K562 (cell line): ENCODE measurements around the gene TLCD1. TPM values are rescaled to one million over a fixed set of nuclear protein-coding genes. Genes with fewer than 3 reads are reported as not detected.

ENCODE experiments used
- ADNP ChIP-seq: fragments of 200-800 bp; sonication (Bioruptor generic); IDR thresholded peaks from 2 replicates; pipeline ENCODE4 v1.6.1; 2016; ENCODE audit warnings: missing genetic modification characterization, missing compliant biosample characterization
- ASH1L ChIP-seq: fragments of 450-650 bp; IDR thresholded peaks from 2 replicates; pipeline ENCODE4 v1.6.1; 2018; ENCODE audit warnings: borderline replicate concordance, mild to moderate bottlenecking, low read depth; ENCODE audit not compliant: partially characterized antibody
- BRD9 ChIP-seq: fragments of 450-650 bp; IDR thresholded peaks from 2 replicates; pipeline ENCODE4 v1.6.1; 2018; ENCODE audit warnings: low read depth; ENCODE audit not compliant: partially characterized antibody
- CBX3 ChIP-seq, 2 experiments: IDR thresholded peaks; 1 replicate in 1 of 2; 2 replicates in 1 of 2; pipeline ENCODE4 v1.6.1; 2012; ENCODE audit warnings: inconsistent platforms in 2 of 2, low read length in 2 of 2, borderline replicate concordance in 1 of 2, control low read depth in 1 of 2
- CREB1 ChIP-seq, 2 experiments: sonication (generic) in 1 of 2; formaldehyde crosslinking in 1 of 2; IDR thresholded peaks; 2 replicates each; pipeline versions ENCODE4 v1.6.1 to v1.8.0; 2012 to 2022; ENCODE audit warnings: inconsistent platforms in 1 of 2, mild to moderate bottlenecking in 1 of 2, missing genetic modification reagents in 1 of 2, moderate library complexity in 1 of 2
- ESRRA ChIP-seq: fragments of 450-650 bp; IDR thresholded peaks from 2 replicates; pipeline ENCODE4 v1.6.1; 2014; ENCODE audit warnings: low read depth, mild to moderate bottlenecking, moderate library complexity, borderline replicate concordance
- FOXM1 ChIP-seq, 2 experiments: fragments of 450-650 bp in 1 of 2; sonication (generic) in 1 of 2; formaldehyde crosslinking in 1 of 2; IDR thresholded peaks; 2 replicates each; pipeline versions ENCODE4 v1.6.1 to v1.9.0; 2017 to 2022; ENCODE audit warnings: low read depth in 2 of 2, mild to moderate bottlenecking in 2 of 2, missing genetic modification reagents in 1 of 2, moderate library complexity in 1 of 2
- HEY1 ChIP-seq: fragments of 250-450 bp; sonication (Bioruptor Pico); IDR thresholded peaks from 2 replicates; pipeline ENCODE4 v1.5.0; 2020; ENCODE audit warnings: mild to moderate bottlenecking, moderate library complexity, borderline replicate concordance
- KDM1A ChIP-seq, 2 experiments: fragments of 450-650 bp; IDR thresholded peaks; 2 replicates each; pipeline ENCODE4 v1.6.1; 2016; ENCODE audit warnings: mild to moderate bottlenecking in 2 of 2
- KLF1 ChIP-seq: fragments of 450-650 bp; IDR thresholded peaks from 2 replicates; pipeline ENCODE4 v1.6.1; 2016; ENCODE audit warnings: missing genetic modification characterization, missing compliant biosample characterization
- MTA2 ChIP-seq: fragments of 450-650 bp; IDR thresholded peaks from 2 replicates; pipeline ENCODE4 v1.6.1; 2016; ENCODE audit warnings: low read depth
- NFIX ChIP-seq: fragments of 250-450 bp; sonication (Bioruptor Pico); IDR thresholded peaks from 2 replicates; pipeline ENCODE4 v1.4.0; 2020; ENCODE audit warnings: low read depth, mild to moderate bottlenecking, moderate library complexity
- OTX1 ChIP-seq: fragments of 450-650 bp; formaldehyde crosslinking; IDR thresholded peaks from 2 replicates; pipeline ENCODE4 v1.4.0; 2022; ENCODE audit warnings: mild to moderate bottlenecking
- PATZ1 ChIP-seq: fragments of 250-450 bp; sonication (Bioruptor Pico); IDR thresholded peaks from 2 replicates; pipeline ENCODE4 v1.5.0; 2020; ENCODE audit warnings: mild to moderate bottlenecking, borderline replicate concordance
- POLR2B ChIP-seq: fragments of 450-650 bp; IDR thresholded peaks from 2 replicates; pipeline ENCODE4 v1.6.1; 2018; ENCODE audit warnings: low read depth; ENCODE audit not compliant: partially characterized antibody
- PPARD ChIP-seq: fragments of 250-450 bp; sonication (Bioruptor Pico); IDR thresholded peaks from 2 replicates; pipeline ENCODE4 v1.8.0; 2022; ENCODE audit warnings: inconsistent platforms, mild to moderate bottlenecking, moderate library complexity
- RBM34 ChIP-seq: fragments of 200-400 bp; formaldehyde crosslinking; IDR thresholded peaks from 2 replicates; pipeline ENCODE4 v1.6.1; 2018; ENCODE audit warnings: low read length, borderline replicate concordance; ENCODE audit not compliant: insufficient read depth
- SRSF1 ChIP-seq: fragments of 200-400 bp; formaldehyde crosslinking; IDR thresholded peaks from 2 replicates; pipeline ENCODE4 v1.6.1; 2017; ENCODE audit warnings: mild to moderate bottlenecking, low read depth, low read length, moderate library complexity
- TRIM25 ChIP-seq: fragments of 450-650 bp; IDR thresholded peaks from 2 replicates; pipeline ENCODE4 v1.7.0; 2016; ENCODE audit warnings: borderline replicate concordance
- TSC22D4 ChIP-seq: fragments of 450-650 bp; IDR thresholded peaks from 2 replicates; pipeline ENCODE4 v1.6.1; 2016; ENCODE audit warnings: missing genetic modification characterization, missing biosample characterization, control low read depth
- XRCC4 ChIP-seq: IDR thresholded peaks from one replicate; pipeline ENCODE4 v1.6.1; 2011; ENCODE audit not compliant: insufficient read depth, insufficient read length; ENCODE audit errors: extremely low read depth
- ZFX ChIP-seq: sonication (generic); formaldehyde crosslinking; IDR thresholded peaks from 2 replicates; pipeline ENCODE4 v1.8.0; 2022; ENCODE audit warnings: mild to moderate bottlenecking, missing genetic modification reagents, moderate library complexity
- ZNF224 ChIP-seq: sonication (generic); formaldehyde crosslinking; IDR thresholded peaks from 2 replicates; pipeline ENCODE4 v1.8.0; 2022; ENCODE audit warnings: mild to moderate bottlenecking, missing genetic modification reagents
- ZNF316 ChIP-seq: fragments of 450-650 bp; IDR thresholded peaks from 2 replicates; pipeline ENCODE4 v1.6.1; 2016
- ZNF696 ChIP-seq: fragments of 250-450 bp; sonication (Bioruptor Pico); conservative IDR thresholded peaks from 2 replicates; pipeline ENCODE4 v1.4.0; 2020; ENCODE audit warnings: mild to moderate bottlenecking, moderate library complexity
- polyA plus RNA-seq, 8 experiments: library from polyadenylated mRNA; depleted of rRNA in 4 of 8; stranded (reverse) in 5 of 8; unstranded in 3 of 8; fragments of >200 nt; fragmentation: Nextera tagmentation in 2 of 8; fragmentation: Illumina TruSeq in 1 of 8; extraction: Ambion mirVana in 2 of 8; extraction: Trizol in 1 of 8; gene quantifications; 2 replicates each; pipeline versions ENCODE4 v1.2.1 to v1.2.3, GENCODE V29; 2011 to 2014; ENCODE audit warnings: inconsistent platforms in 1 of 8, missing spikeins in 1 of 8
- total RNA-seq, 7 experiments: library from RNA; depleted of rRNA in 6 of 7; stranded (reverse); fragments of >200 nt in 6 of 7; fragmentation: Illumina TruSeq in 2 of 7; extraction: Trizol in 2 of 7; gene quantifications; 2 replicates each; pipeline versions ENCODE4 v1.2.1 to v1.2.3, GENCODE V29; 2011 to 2021; ENCODE audit warnings: low replicate concordance in 1 of 7

The TLCD1 gene
- total and polyA plus RNA-seq, 9 of the 15 experiments (the other 6 are each of a cell fraction or from before 2014, with no cell fraction given) = 6.8 to 37.7 (median 21.7) TPM

- TF ChIP-seq SRSF1 (no peak), ZNF316 (no peak), ZNF224 (CRISPR knock-in tag) (no peak), KDM1A (IDR thresholded peaks at IDR 0.05) (no peak), PATZ1 (CRISPR knock-in tag) (no peak), BRD9 (no peak), HEY1 (CRISPR knock-in tag) (no peak), POLR2B (peak; percentile 73), ADNP (tag) (no peak), PPARD (CRISPR knock-in tag) (no peak), CREB1 (IDR thresholded peaks at IDR 0.05) (no peak; the same call in 1 of the 2 replicates), CREB1 (CRISPR knock-in tag; IDR thresholded peaks at IDR 0.05) (peak; percentile 61), XRCC4 (no peak), TSC22D4 (tag) (no peak), KLF1 (no peak; the same call in none of the 2 replicates), RBM34 (peak; percentile 52; the same call in 1 of the 2 replicates), ESRRA (0 out of 2 replicates have a peak, but pooled peaks have one; percentile 36), CBX3 (IDR thresholded peaks at IDR 0.05; ENCODE audit: borderline replicate concordance in 1 of 2, low read length in 2 of 2) (no peak), FOXM1 (IDR thresholded peaks at IDR 0.05; ENCODE audit: low read depth) (no peak), FOXM1 (CRISPR knock-in tag; IDR thresholded peaks at IDR 0.05; ENCODE audit: low read depth) (0 out of 2 replicates have a peak, but pooled peaks have one; percentile 52), ZNF696 (CRISPR knock-in tag) (no peak), MTA2 (no peak), ASH1L (no peak), NFIX (CRISPR knock-in tag) (no peak), ZFX (peak; percentile 95), OTX1 (CRISPR knock-in tag) (no peak), TRIM25 (no peak)
Observed at GRCh38 chr17:28710861-28711722, 14.9 kb downstream of the TLCD1 start (continued).
